HepG2 (cell line): ENCODE data around the gene GOLT1A. TPM values are rescaled to one million over a fixed set of nuclear protein-coding genes. Genes with fewer than 3 reads are reported as not detected.

Experiments
- ARHGAP35 ChIP-seq: sonication (generic); formaldehyde crosslinking; IDR thresholded peaks from 2 replicates; pipeline ENCODE4 v1.9.0; 2022; ENCODE audit warnings: mild to moderate bottlenecking, inconsistent platforms, moderate library complexity, missing genetic modification reagents, borderline replicate concordance
- HDAC1 ChIP-seq: sonication (generic); formaldehyde crosslinking; IDR thresholded peaks from 2 replicates; pipeline ENCODE4 v1.5.1; 2020; ENCODE audit warnings: mild to moderate bottlenecking, missing genetic modification reagents
- HES4 ChIP-seq: sonication (generic); formaldehyde crosslinking; IDR thresholded peaks from 2 replicates; pipeline ENCODE4 v1.9.0; 2021; ENCODE audit warnings: mild to moderate bottlenecking, missing genetic modification reagents, borderline replicate concordance
- HNF4G ChIP-seq, 2 experiments: sonication (generic) in 1 of 2; formaldehyde crosslinking in 1 of 2; IDR thresholded peaks; 2 replicates each; pipeline versions ENCODE4 v1.4.0 to v1.6.1; 2011 to 2020; ENCODE audit warnings: borderline replicate concordance in 2 of 2, low read depth in 2 of 2, mild to moderate bottlenecking in 2 of 2, low read length in 1 of 2, missing genetic modification reagents in 1 of 2, moderate library complexity in 1 of 2
- HOXD1 ChIP-seq: sonication (generic); formaldehyde crosslinking; IDR thresholded peaks from 2 replicates; pipeline ENCODE4 v1.5.0; 2020; ENCODE audit warnings: missing genetic modification reagents
- JUN ChIP-seq: sonication (generic); formaldehyde crosslinking; IDR thresholded peaks from 2 replicates; pipeline ENCODE4 v1.4.0; 2020; ENCODE audit warnings: mild to moderate bottlenecking, missing genetic modification reagents
- KDM1A ChIP-seq: IDR thresholded peaks from 2 replicates; pipeline ENCODE4 v1.6.1; 2016; ENCODE audit warnings: missing compliant biosample characterization
- NONO ChIP-seq, 2 experiments: fragments of 450-650 bp in 1 of 2; sonication (generic) in 1 of 2; formaldehyde crosslinking in 1 of 2; IDR thresholded peaks in 1 of 2; conservative IDR thresholded peaks in 1 of 2; 2 replicates each; pipeline versions ENCODE4 v1.6.1 to v1.8.0; 2017 to 2022; ENCODE audit warnings: mild to moderate bottlenecking in 1 of 2, missing genetic modification reagents in 1 of 2, moderate library complexity in 1 of 2
- PHF21A ChIP-seq: sonication (generic); formaldehyde crosslinking; IDR thresholded peaks from 2 replicates; pipeline ENCODE4 v1.5.0; 2020; ENCODE audit warnings: mild to moderate bottlenecking, missing genetic modification reagents
- PPARG ChIP-seq: conservative IDR thresholded peaks from 2 replicates; pipeline ENCODE4 v1.6.1; 2016; ENCODE audit warnings: missing biosample characterization, missing genetic modification reagents
- RAD21 ChIP-seq: fragments of 450-650 bp; formaldehyde crosslinking; IDR thresholded peaks from 2 replicates; pipeline ENCODE4 v1.5.0; 2020; ENCODE audit warnings: mild to moderate bottlenecking
- RARA ChIP-seq: IDR thresholded peaks from 2 replicates; pipeline ENCODE4 v1.6.1; 2016; ENCODE audit warnings: missing genetic modification reagents, missing compliant biosample characterization
- SALL1 ChIP-seq: sonication (generic); formaldehyde crosslinking; IDR thresholded peaks from 2 replicates; pipeline ENCODE4 v1.8.0; 2022; ENCODE audit warnings: mild to moderate bottlenecking, missing genetic modification reagents
- SNAPC2 ChIP-seq: sonication (generic); formaldehyde crosslinking; IDR thresholded peaks from 2 replicates; pipeline ENCODE4 v1.8.1; 2022; ENCODE audit warnings: mild to moderate bottlenecking, missing genetic modification reagents
- ZBTB42 ChIP-seq: sonication (generic); formaldehyde crosslinking; IDR thresholded peaks from 2 replicates; pipeline ENCODE4 v1.5.0; 2020; ENCODE audit warnings: mild to moderate bottlenecking, missing genetic modification reagents
- ZKSCAN8 ChIP-seq: IDR thresholded peaks from 2 replicates; pipeline ENCODE4 v1.6.1; 2016; ENCODE audit warnings: borderline replicate concordance, missing genetic modification reagents, missing compliant biosample characterization
- ZNF34 ChIP-seq: sonication (generic); formaldehyde crosslinking; IDR thresholded peaks from 2 replicates; pipeline ENCODE4 v1.4.0; 2020; ENCODE audit warnings: mild to moderate bottlenecking, missing genetic modification reagents, borderline replicate concordance
- ZNF460 ChIP-seq: sonication (generic); formaldehyde crosslinking; IDR thresholded peaks from 2 replicates; pipeline ENCODE4 v1.5.1; 2020; ENCODE audit warnings: missing genetic modification reagents, mild to moderate bottlenecking, borderline replicate concordance
- ZNF7 ChIP-seq: IDR thresholded peaks from 2 replicates; pipeline ENCODE4 v1.6.1; 2016; ENCODE audit warnings: missing biosample characterization, missing genetic modification reagents
- ZNF83 ChIP-seq: sonication (generic); formaldehyde crosslinking; IDR thresholded peaks from 2 replicates; pipeline ENCODE4 v1.4.0; 2020; ENCODE audit warnings: missing genetic modification reagents, mild to moderate bottlenecking, borderline replicate concordance
- ZSCAN22 ChIP-seq: sonication (generic); formaldehyde crosslinking; IDR thresholded peaks from 2 replicates; pipeline ENCODE4 v1.4.0; 2020; ENCODE audit warnings: mild to moderate bottlenecking, missing genetic modification reagents
- polyA plus RNA-seq, 8 experiments: library from polyadenylated mRNA; depleted of rRNA in 3 of 8; stranded (reverse) in 7 of 8; unstranded in 1 of 8; fragments of >200 nt; fragmentation: Illumina TruSeq in 4 of 8; extraction: Trizol in 4 of 8; gene quantifications; 2 replicates each; pipeline versions ENCODE4 v1.2.1 to v1.2.3, GENCODE V29; 2011 to 2016; ENCODE audit warnings: low read depth in 4 of 8, missing spikeins in 1 of 8, mixed read lengths in 1 of 8; ENCODE audit not compliant: insufficient read depth in 1 of 8
- total RNA-seq, 5 experiments: library from RNA; depleted of rRNA; stranded (reverse); fragments of >200 nt; fragmentation: Illumina TruSeq; extraction: Trizol; gene quantifications; 2 replicates each; pipeline ENCODE4 v1.2.3, GENCODE V29; 2016; ENCODE audit warnings: low read depth in 1 of 5
- TF ChIP-seq, protein P1 (sequence below): sonication (generic); formaldehyde crosslinking; conservative IDR thresholded peaks from 2 replicates; pipeline ENCODE4 v1.4.0; 2020; ENCODE audit warnings: mild to moderate bottlenecking, missing genetic modification reagents, moderate library complexity
- TF ChIP-seq, protein P2 (sequence below): sonication (generic); formaldehyde crosslinking; IDR thresholded peaks from 2 replicates; pipeline ENCODE4 v1.4.0; 2020; ENCODE audit warnings: missing genetic modification reagents

Gene GOLT1A
- total and polyA plus RNA-seq, 2 of the 13 experiments (the other 11 are each of a cell fraction or from before 2014, with no cell fraction given): 25.8 to 28.0 TPM

DNA sequence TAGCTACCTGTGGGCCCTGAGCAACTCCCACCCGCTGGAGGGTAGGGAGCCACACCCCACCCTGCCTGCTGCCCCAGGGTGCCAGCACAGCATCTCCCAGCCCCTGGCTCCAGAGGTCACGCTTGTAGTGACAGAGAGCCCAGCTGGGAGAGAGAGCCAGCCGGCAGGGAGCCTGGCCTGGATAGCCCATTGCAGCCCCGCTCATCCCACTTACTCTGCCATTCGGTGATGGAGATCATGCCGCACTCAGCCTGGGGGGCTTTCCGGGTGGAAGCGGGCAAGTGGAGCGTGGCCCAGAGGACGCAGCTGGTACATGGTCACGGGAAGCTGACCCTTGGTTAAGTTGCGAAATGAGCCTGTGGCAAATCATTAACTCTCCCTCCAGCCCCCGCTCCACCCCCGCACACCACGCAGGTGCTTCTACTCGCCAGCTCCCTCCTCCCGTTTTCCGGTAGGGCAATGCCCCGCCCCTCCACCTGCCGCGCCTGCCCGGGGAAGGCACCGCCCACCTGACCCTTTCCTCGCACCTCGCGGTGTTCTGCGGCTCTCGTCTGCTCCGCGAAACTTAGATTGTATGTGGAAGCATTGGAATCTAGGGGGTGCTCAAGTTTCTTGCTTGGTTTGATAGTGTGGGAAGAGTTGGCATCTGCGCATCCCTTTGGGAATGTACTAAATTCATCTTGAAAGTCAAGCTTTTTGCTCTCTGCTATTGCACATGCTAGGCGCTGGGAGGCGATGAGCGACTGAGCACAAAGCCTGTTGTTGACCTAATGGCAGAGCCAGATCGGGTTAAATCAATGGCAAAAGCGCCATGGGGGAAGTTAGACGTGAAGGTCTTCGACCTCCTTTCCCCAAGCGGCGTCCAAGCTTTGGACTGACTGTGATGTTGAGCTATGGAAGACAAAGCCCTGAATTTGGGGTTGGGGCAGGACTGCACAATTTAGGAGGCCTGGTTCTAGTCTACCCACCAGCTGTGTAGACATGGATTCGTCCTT, at the start of gene GOLT1A (continued):
- TF ChIP-seq, protein P1, sequence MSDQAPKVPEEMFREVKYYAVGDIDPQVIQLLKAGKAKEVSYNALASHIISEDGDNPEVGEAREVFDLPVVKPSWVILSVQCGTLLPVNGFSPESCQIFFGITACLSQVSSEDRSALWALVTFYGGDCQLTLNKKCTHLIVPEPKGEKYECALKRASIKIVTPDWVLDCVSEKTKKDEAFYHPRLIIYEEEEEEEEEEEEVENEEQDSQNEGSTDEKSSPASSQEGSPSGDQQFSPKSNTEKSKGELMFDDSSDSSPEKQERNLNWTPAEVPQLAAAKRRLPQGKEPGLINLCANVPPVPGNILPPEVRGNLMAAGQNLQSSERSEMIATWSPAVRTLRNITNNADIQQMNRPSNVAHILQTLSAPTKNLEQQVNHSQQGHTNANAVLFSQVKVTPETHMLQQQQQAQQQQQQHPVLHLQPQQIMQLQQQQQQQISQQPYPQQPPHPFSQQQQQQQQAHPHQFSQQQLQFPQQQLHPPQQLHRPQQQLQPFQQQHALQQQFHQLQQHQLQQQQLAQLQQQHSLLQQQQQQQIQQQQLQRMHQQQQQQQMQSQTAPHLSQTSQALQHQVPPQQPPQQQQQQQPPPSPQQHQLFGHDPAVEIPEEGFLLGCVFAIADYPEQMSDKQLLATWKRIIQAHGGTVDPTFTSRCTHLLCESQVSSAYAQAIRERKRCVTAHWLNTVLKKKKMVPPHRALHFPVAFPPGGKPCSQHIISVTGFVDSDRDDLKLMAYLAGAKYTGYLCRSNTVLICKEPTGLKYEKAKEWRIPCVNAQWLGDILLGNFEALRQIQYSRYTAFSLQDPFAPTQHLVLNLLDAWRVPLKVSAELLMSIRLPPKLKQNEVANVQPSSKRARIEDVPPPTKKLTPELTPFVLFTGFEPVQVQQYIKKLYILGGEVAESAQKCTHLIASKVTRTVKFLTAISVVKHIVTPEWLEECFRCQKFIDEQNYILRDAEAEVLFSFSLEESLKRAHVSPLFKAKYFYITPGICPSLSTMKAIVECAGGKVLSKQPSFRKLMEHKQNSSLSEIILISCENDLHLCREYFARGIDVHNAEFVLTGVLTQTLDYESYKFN: peak; percentile 89
- TF ChIP-seq PHF21A: peak; percentile 59
- TF ChIP-seq SNAPC2: peak; percentile 67; the same call in 1 of the 2 replicates
- TF ChIP-seq JUN (CRISPR knock-in tag): no peak
- TF ChIP-seq HES4: peak; percentile 87
- TF ChIP-seq NONO (IDR thresholded peaks at IDR 0.05): no peak
- TF ChIP-seq NONO (CRISPR knock-in tag; conservative IDR thresholded peaks at IDR 0.05): peak; percentile 86; the same call in 1 of the 2 replicates
- peak; percentile 88; the same call in 1 of the 2 replicates for TF ChIP-seq ZNF34
- peak; percentile 72; the same call in 1 of the 2 replicates for TF ChIP-seq KDM1A
- peak; percentile 30 for TF ChIP-seq PPARG
- peak; percentile 86 for TF ChIP-seq SALL1 (CRISPR knock-in tag)
- TF ChIP-seq HDAC1 (CRISPR knock-in tag): peak; percentile 54
- TF ChIP-seq ZBTB42 (CRISPR knock-in tag): no peak
- TF ChIP-seq ZNF460 (CRISPR knock-in tag): no peak
- TF ChIP-seq ZNF83 (CRISPR knock-in tag): no peak
- no peak for TF ChIP-seq ARHGAP35 (CRISPR knock-in tag)
- TF ChIP-seq RARA (CRISPR knock-in tag): 0 out of 2 replicates have a peak, but pooled peaks have one; percentile 36
- no peak for TF ChIP-seq ZNF7 (CRISPR knock-in tag)
- TF ChIP-seq ZKSCAN8 (CRISPR knock-in tag): peak; percentile 27; the same call in 1 of the 2 replicates
- TF ChIP-seq, protein P2, sequence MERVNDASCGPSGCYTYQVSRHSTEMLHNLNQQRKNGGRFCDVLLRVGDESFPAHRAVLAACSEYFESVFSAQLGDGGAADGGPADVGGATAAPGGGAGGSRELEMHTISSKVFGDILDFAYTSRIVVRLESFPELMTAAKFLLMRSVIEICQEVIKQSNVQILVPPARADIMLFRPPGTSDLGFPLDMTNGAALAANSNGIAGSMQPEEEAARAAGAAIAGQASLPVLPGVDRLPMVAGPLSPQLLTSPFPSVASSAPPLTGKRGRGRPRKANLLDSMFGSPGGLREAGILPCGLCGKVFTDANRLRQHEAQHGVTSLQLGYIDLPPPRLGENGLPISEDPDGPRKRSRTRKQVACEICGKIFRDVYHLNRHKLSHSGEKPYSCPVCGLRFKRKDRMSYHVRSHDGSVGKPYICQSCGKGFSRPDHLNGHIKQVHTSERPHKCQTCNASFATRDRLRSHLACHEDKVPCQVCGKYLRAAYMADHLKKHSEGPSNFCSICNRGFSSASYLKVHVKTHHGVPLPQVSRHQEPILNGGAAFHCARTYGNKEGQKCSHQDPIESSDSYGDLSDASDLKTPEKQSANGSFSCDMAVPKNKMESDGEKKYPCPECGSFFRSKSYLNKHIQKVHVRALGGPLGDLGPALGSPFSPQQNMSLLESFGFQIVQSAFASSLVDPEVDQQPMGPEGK (CRISPR knock-in tag): peak; percentile 96
- peak; percentile 81 for TF ChIP-seq RAD21 (CRISPR knock-in tag)
- TF ChIP-seq ZSCAN22: 0 out of 2 replicates have a peak, but pooled peaks have one; percentile 55
- TF ChIP-seq HNF4G (IDR thresholded peaks at IDR 0.05; ENCODE audit: borderline replicate concordance, low read depth, low read length): peak; percentile 48; the same call in 1 of the 2 replicates
- no peak for TF ChIP-seq HNF4G (CRISPR knock-in tag; IDR thresholded peaks at IDR 0.05; ENCODE audit: borderline replicate concordance, low read depth)
- peak; percentile 41; the same call in 1 of the 2 replicates for TF ChIP-seq HOXD1
